HG03280 (cell line): ENCODE results near the gene KRTAP10-1.
"Not testable (repeated sequence)": the region's sequence is repeated elsewhere in the genome, so short reads cannot be mapped to it uniquely, and the experiment has no call there.

ENCODE experiments used
- ATAC-seq: cut with Tn5 transposase; IDR thresholded peaks from one replicate; pipeline ENCODE4 v1.9.1; 2021; ENCODE audit warnings: mild to moderate bottlenecking, moderate library complexity; ENCODE audit not compliant: unreplicated experiment

The KRTAP10-1 gene

DNA sequence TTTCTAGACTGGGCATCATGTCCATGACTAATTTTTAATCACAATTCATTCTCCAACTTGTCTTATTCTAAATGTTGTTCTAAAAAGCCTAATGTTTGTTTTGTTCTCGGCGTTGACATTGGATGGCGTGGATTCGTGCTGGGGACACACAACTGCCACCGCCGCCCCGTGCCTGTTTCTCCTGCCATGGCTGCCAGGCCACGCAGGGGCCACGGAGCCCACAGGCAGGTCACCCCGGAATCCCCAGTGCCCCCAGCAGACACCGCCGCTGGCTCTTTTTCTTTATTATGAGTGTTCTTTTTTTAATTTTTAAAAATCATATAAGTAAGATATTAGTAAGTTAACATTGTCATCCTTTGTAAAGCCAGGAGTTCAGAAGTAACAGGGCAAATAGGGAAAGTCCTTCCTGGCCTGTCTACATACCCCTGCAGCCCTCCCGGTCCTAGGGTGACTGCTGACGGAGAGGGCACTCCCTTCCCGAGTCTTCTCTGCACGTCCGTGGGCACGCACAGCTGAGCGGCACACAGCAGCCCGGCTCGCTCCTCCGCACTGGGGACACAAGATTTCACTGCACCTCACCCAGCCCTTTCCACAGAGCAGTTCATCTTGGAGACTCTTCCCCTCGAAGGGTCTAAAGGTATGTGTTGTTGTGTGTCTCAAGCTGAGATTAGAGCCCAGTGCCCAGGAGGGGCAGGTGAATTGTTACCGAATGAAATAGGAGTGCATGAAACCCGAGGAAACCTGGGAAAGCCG is 32.1 kb downstream of the KRTAP10-1 start:
- ATAC-seq: no peak

- ATAC-seq: no peak
Observed at GRCh38 chr21:44506279-44507255, 33.4 kb downstream of the KRTAP10-1 start.

DNA sequence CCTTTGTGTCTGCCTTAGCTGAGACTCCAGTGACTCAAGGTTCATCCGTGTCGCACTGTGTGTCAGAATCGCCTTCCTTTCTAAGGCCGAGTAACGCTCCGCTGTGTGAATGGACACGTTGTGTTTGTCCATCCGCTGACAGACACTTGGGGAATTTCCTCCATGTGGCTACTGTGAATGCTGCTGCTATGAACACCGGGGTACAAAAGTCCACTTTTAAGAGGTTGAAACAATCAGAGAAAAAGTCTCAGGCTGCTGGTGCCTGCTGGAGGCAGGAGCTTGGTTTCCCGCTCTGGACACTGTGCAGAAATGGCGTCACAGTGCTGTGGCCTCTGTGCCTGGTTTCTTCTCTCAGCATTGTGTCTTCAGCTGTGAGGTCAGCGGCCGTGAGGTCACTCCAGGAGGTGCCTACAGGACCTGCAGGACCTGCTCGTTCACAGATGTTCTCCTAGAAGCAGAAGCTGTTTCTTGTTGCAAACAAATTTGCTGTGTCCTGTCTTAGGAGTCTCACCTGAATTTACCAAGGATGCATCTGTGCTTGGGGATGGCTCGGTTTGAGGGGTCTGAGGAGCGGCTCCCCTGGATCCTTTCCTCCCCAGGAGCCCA is 34.2 kb downstream of the KRTAP10-1 start:
- ATAC-seq: no peak

DNA sequence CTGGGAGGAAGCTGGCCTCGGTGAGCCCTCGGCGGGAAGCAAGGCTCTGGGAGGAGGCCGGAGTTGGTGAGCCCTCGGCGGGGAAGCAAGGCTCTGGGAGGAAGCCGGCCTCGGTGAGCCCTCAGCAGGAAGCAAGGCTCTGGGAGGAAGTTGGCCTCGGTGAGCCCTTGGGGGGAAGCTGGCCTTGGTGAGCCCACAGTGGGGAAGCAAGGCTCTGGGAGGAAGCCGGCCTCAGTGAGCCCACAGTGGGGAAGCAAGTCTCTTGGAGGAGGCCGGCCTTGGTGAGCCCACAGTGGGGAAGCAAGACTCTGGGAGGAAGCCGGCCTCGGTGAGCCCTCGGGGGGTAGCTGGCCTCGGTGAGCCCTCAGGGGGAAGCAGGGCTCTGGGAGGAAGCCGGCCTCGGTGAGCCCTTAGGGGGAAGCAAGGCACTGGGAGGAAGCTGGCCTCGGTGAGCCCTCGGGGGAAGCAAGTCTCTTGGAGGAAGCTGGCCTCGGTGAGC is 36.0 kb downstream of the KRTAP10-1 start:
- ATAC-seq: no peak

GRCh38 chr21:44503006-44503889 is 36.7 kb downstream of the KRTAP10-1 start:
- ATAC-seq: not testable (repeated sequence)

GRCh38 chr21:44502171-44502958 is 37.6 kb downstream of the KRTAP10-1 start:
- no peak for ATAC-seq

GRCh38 chr21:44500111-44500510 is 39.9 kb downstream of the KRTAP10-1 start:
- no peak for ATAC-seq

DNA sequence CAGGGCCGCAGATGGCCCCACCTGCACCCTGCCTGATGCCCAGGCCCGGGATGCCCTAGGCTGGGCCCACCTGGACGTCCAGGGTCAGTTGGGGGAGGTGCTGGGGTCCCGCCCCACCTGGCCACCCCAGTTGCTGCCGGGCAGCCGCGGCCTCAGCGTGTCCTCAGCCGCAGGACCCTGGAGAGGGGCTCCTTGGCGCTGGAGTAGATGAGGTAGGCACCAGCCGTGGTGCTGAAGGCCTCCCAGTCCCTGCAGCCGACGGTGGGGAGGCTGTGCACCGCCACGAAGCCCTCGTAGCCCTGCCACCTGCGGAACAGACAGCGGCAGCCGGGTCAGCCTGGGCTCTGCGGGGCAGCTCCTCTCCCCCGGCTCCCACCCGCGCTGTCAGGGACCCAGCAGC is 40.4 kb downstream of the KRTAP10-1 start:
- ATAC-seq: no peak

DNA sequence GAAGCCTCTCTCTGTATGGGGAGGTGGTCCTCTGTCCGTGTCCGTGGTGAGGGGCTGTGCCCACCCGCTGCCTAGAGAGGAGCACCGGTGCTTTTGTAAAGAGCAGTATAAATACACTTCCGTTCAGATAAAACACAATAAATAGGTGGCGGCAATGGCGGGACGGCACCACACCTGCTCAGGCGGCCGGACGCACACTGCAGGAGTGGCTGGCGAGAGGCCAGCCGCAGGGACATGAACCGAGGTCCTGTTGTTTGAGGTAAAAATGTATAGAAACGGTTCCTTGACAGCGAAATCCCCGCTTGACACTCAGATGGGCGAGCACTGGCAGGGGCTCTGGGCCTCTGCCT is 40.8 kb downstream of the KRTAP10-1 start:
- no peak for ATAC-seq

- no peak for ATAC-seq
Observed at GRCh38 chr21:44498280-44499210, 41.5 kb downstream of the KRTAP10-1 start.

GRCh38 chr21:44497703-44498126 is 42.3 kb downstream of the KRTAP10-1 start:
- ATAC-seq: no peak

DNA sequence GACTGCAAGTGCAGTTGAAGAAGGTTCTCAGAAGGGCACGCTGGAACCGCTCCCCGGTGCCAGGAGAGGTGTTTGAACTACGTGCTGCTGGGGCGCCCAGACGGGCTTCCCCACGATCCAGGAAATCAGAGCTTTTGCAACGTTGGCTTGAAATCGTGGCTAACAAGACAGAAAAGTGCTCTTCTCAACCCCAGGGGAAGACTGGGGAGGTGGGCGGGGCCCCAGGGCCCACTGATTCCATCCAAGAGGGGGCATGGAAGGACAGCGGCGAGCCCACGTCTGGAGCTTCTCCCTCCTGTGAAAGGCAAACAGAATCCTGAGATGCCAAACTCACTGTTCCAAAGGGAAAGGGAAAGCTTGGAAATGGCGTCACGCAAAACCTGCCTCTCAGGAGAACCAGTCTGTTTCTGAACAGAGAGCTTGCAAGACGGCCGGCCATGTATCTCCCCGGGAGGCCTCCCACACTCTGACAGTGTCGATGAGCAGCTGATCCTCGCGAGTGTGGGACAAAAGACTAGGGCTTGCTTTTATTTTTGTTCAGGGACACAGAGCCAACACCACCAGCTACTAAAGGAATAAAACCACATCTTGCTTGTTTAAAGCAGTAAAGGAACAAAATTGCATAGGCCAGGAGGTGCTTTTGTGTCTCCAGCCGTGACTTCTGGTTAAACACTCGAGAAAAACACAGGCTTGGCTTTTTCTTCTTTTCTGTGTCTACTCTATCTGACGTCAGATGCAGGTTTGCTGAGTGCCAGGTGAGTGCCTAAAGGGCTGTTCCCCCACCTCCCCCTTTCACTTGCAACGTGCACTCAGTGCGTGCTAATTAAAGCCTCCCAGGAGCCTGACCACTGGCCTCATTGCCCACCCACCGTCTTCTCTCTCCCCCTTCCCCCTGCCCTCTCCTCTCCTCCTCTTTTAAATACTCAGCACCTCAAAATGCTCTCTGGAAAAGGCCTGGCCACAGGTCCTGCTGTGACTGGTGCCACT is 43.1 kb downstream of the KRTAP10-1 start:
- ATAC-seq: no peak

GRCh38 chr21:44495611-44496563 is 44.1 kb downstream of the KRTAP10-1 start:
- no peak for ATAC-seq

DNA sequence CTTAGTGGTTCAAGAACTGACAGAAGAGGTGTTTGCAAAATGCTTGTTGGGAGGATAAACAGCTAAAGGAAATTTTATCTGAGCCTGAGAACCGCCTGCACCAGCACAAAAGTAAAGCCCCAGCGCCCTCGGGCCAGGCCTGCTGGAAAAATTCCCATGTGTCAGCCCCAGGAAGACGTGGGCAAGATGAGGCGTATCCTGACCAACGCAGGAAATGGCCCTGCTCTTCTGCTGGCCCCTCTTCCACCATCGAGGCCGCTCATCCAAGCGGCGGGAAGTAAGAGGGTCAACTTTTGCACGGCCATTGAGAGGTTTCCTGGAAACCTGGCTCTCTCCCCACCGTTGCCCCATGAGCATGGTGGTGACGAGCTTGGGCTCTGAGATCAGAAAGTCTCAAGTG is 45.0 kb downstream of the KRTAP10-1 start:
- no peak for ATAC-seq

DNA sequence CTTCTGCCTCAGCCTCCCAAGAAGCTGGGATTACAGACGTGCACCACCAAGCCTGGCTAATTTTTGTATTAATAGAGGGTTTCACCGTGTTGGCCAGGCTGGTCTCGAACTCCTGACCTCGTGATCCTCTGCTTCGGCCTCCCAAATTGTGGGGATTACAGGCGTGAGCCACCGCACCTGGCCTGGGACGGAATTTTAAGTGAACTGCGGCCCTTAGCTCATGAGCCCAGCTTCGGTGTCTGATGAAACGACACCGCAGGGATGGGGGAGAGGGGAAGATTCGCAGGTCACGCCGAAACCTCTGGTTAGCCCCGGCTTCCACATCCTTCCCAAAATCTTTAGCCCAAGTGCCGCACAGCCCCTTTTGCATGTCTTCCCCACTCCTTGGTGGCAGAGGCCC is 45.6 kb downstream of the KRTAP10-1 start:
- no peak for ATAC-seq
